Heart left ventricle (tissue), 16 donors: ENCODE results near the gene SFR1. TPM values are rescaled to one million over a fixed set of nuclear protein-coding genes. Genes with fewer than 3 reads are reported as not detected.

Source experiments
- ATAC-seq, 4 donors: fragments of 200-7000 bp; cut with Tn5 transposase; one replicate each; pipeline ENCODE4 v1.9.1; 2020 to 2022; ENCODE audit warnings: moderate library complexity in 4 of 4, mild to moderate bottlenecking in 3 of 4, moderate number of reproducible peaks in 1 of 4
- DNase-seq, 5 donors: peaks; one replicate each; pipeline ENCODE4 v3.0.0-alpha.2; 2020
- H3K27ac ChIP-seq, 12 donors: fragments of 200-600 bp; sonication (generic) in 4 of 12; one replicate each; pipeline versions ENCODE4 v1.5.0 to v1.8.0; 2016 to 2022; ENCODE audit warnings: mild to moderate bottlenecking in 2 of 12
- H3K27me3 ChIP-seq, 9 donors: fragments of 200-600 bp; sonication (generic) in 2 of 9; one replicate each; pipeline versions ENCODE4 v1.5.1 to v1.8.0; 2016 to 2022; ENCODE audit warnings: mild to moderate bottlenecking in 3 of 9
- H3K36me3 ChIP-seq, 9 donors: fragments of 200-600 bp; sonication (generic) in 2 of 9; one replicate each; pipeline versions ENCODE4 v1.5.0 to v1.8.0; 2018 to 2022; ENCODE audit warnings: mild to moderate bottlenecking in 2 of 9
- H3K4me1 ChIP-seq, 12 donors: fragments of 200-600 bp; sonication (generic) in 4 of 12; one replicate each; pipeline versions ENCODE4 v1.5.0 to v1.8.0; 2016 to 2022; ENCODE audit warnings: mild to moderate bottlenecking in 3 of 12
- H3K4me3 ChIP-seq, 12 donors: fragments of 200-600 bp; sonication (generic) in 4 of 12; one replicate each; pipeline versions ENCODE4 v1.5.0 to v1.8.0; 2017 to 2022; ENCODE audit warnings: mild to moderate bottlenecking in 9 of 12, moderate library complexity in 4 of 12
- H3K9me3 ChIP-seq, 12 donors: fragments of 200-600 bp; sonication (generic) in 4 of 12; one replicate each; pipeline versions ENCODE4 v1.5.0 to v1.8.0; 2016 to 2022; ENCODE audit warnings: mild to moderate bottlenecking in 1 of 12
- POLR2A ChIP-seq, 2 donors: fragments of 450-650 bp; IDR thresholded peaks; one replicate each; pipeline ENCODE4 v1.6.1; 2017; ENCODE audit warnings: antibody characterized with exemption in 2 of 2, mild to moderate bottlenecking in 2 of 2, moderate library complexity in 2 of 2
- WGBS, 4 donors: extraction: QIAGEN DNeasy Blood & Tissue Kit in 2 of 4; methylation state at CpG; one replicate each; pipeline versions ENCODE4 v1.1.5 to v1.1.7; 2013 to 2018; 5-methylcytosine and 5-hydroxymethylcytosine counted together
- intact Hi-C, 10 donors: fragments of 100-400 bp; cut with DNase I; formaldehyde crosslinking; loops; one replicate each; pipeline versions ENCODE4 v1.11.1 to v1.14.2; 2022
- long read RNA-seq, 3 donors: library from polyadenylated mRNA; unstranded; transcript quantifications; one replicate each; pipeline ENCODE4 v2.0.0, GENCODE V29; 2020 to 2021
- polyA plus RNA-seq, 2 donors: library from polyadenylated mRNA; stranded (reverse); fragments of 200-250 nt; gene quantifications; one replicate each; pipeline ENCODE4 v1.2.3, GENCODE V29; 2013
- total RNA-seq, 9 donors: library from RNA; depleted of rRNA in 2 of 9; stranded (reverse); fragments of >200 nt in 2 of 9; fragmentation: NEBNext Ultra II Directional in 3 of 9; extraction: Animal tissue kit (Norgen Biotek cat#: 25700) in 3 of 9; gene quantifications; one replicate each; pipeline versions ENCODE4 v1.1.0 to v1.2.4, GENCODE V29; 2016 to 2023
- TF ChIP-seq, protein P1 (sequence below), 12 donors: fragments of 200-600 bp; sonication (generic) in 4 of 12; IDR thresholded peaks; one replicate each; pipeline versions ENCODE4 v1.5.0 to v1.8.0; 2018 to 2022; ENCODE audit warnings: antibody characterized with exemption in 12 of 12, mild to moderate bottlenecking in 5 of 12
- donor health status: ischemic (EF 13 %, LVEDD 7.1; RV severe dilation, severe dysfunction).
- donor health status: healthy with polysubstance abuse.
- donor health status: DM: no; HTN: yes; CAD: no.
- donor health status: DM: no; HTN: no; CAD: no.
- donor health status: ischemic (EF 25% LVEDD 6.9; RV normal size, moderate dysfunction).
- donor health status: ischemic (EF 25% LVEDD 5.7; RV mildly dilated, moderate dysfunction).
- donor health status: healthy.
- donor health status: DM: yes; HTN: yes; CAD: no.
- donor health status: ischemic (EF 35%, LVEDD 5.7; RV mildly dilated, moderate dysfunction).
- donor health status: nonischemic (EF 11% LVEDD 7.7; RV severe dilation, severe dysfunction).
- donor health status: DM: yes; HTN: yes; CAD: no.
- donor health status: PGD.
- donor health status: ischemic (EF 29% LVEDD 5.4; RV normal size, mild dysfunction).
- donor health status: nonischemic (EF 23%, LVEDD 6.1; RV moderate dilation, normal function).

Gene SFR1, protein sequence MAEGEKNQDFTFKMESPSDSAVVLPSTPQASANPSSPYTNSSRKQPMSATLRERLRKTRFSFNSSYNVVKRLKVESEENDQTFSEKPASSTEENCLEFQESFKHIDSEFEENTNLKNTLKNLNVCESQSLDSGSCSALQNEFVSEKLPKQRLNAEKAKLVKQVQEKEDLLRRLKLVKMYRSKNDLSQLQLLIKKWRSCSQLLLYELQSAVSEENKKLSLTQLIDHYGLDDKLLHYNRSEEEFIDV
- 10 to 100 TPM in 1 of 9 donors, 1 to 10 TPM in 8; 5.4 to 10.1 (median 7.6) TPM for total RNA-seq
- 1 to 10 TPM; 6.7 to 9.5 TPM for polyA plus RNA-seq
- long read RNA-seq, donor 1, transcript SFR1-201 (4 exons, 1,438 nt) = minor isoform, 6 of 15 reads
- long read RNA-seq, donor 1, transcript SFR1-202 (4 exons, 1,503 nt) = major isoform, 9 of 15 reads
- long read RNA-seq, donor 1, partial matches to known transcripts = 0 of 15 reads
- long read RNA-seq, donor 1, other reads (novel, unspliced or antisense) = 0 of 15 reads
- long read RNA-seq, donor 2, transcript SFR1-201 (4 exons, 1,438 nt) = minor isoform, 16 of 55 reads
- long read RNA-seq, donor 2, transcript SFR1-202 (4 exons, 1,503 nt) = major isoform, 35 of 55 reads
- long read RNA-seq, donor 2, partial matches to known transcripts = 2 of 55 reads
- long read RNA-seq, donor 2, other reads (novel, unspliced or antisense) = 2 of 55 reads
- long read RNA-seq, donor 3, transcript SFR1-202 (4 exons, 1,503 nt) = major isoform, 7 of 11 reads
- long read RNA-seq, donor 3, partial matches to known transcripts = 1 of 11 reads
- long read RNA-seq, donor 3, other reads (novel, unspliced or antisense) = 0 of 11 reads

DNA sequence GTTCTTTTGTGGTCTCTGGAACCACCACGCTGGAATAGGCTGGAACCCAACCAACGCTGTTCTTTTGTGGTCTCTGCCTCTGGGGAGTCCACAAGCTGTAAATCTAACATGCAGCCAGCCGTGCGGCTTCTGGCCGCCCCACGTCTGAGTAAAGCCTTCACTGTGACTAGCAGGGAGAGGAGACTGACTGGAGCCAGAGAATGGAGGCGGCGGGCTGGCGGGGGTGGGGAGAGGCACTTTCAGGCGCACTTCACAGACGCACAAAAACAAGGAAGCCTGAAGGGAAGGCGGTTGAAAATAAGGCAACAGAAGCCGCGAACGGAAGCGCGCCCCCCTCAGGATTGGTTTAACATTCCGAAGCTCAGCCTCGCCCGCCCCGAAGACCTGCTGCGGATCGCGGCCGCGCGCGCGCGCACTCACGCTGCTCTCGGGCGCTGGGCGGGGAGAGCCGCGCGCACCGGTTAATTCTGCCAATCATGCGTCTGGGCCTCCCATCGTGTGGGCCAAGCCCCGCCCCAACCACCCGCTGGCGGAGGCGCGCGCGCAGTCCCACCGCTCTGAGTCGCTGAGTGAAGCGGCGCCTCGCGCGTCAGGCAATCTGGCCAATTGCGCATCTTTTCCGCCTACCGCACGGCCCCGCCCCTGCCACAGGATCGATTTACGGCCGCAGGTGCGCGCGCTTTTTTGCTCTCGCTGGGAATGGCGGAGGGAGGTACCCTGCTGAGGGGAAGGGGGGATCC lies at the start of gene SFR1:
SFR1 (plus strand) TSS at position 687 of the 740 bp plus-strand sequence; CDS start at position 700, 13 bp downstream.
- 0% methylated on average over 36 to 67 of the region's 67 CpGs for WGBS, 4 donors
- ATAC-seq (peak; percentile 96 to 99 (median 96)), DNase-seq (peak; percentile 98 to 99 (median 99))
- peaks cover 0 to 29% (median 8%) of the 10 kb centered on the region in 9 donors for H3K36me3 ChIP-seq
- H3K4me1 ChIP-seq = peaks cover 0 to 28% (median 9%) of the 10 kb centered on the region in 12 donors
- TF ChIP-seq POLR2A (IDR thresholded peaks at IDR 0.05) = peak; percentile 43 to 90
- TF ChIP-seq, protein P1, sequence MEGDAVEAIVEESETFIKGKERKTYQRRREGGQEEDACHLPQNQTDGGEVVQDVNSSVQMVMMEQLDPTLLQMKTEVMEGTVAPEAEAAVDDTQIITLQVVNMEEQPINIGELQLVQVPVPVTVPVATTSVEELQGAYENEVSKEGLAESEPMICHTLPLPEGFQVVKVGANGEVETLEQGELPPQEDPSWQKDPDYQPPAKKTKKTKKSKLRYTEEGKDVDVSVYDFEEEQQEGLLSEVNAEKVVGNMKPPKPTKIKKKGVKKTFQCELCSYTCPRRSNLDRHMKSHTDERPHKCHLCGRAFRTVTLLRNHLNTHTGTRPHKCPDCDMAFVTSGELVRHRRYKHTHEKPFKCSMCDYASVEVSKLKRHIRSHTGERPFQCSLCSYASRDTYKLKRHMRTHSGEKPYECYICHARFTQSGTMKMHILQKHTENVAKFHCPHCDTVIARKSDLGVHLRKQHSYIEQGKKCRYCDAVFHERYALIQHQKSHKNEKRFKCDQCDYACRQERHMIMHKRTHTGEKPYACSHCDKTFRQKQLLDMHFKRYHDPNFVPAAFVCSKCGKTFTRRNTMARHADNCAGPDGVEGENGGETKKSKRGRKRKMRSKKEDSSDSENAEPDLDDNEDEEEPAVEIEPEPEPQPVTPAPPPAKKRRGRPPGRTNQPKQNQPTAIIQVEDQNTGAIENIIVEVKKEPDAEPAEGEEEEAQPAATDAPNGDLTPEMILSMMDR (IDR thresholded peaks at IDR 0.05) = peak; percentile 39 to 84 (median 64)
- H3K4me3 ChIP-seq = peak within 1 kb of the TSS; percentile 47 to 87 (median 76)
- no peaks in the 10 kb centered on the region for H3K27me3 ChIP-seq
- H3K9me3 ChIP-seq = no peaks in the 10 kb centered on the region
- intact Hi-C loops = loop anchor here in 9 of 10 donors (1.0 to 10.0 kb wide), 18 partner anchors 93 to 234 kb away; partner anchors contain the start of genes SLK (in 7 of the 9), STN1 (in 5 of the 9), GSTO1 (in 2 of the 9) and CFAP43 (in 1 of the 9)
- peak within 1 kb of the TSS; percentile 91 to 99 (median 97) for H3K27ac ChIP-seq

DNA sequence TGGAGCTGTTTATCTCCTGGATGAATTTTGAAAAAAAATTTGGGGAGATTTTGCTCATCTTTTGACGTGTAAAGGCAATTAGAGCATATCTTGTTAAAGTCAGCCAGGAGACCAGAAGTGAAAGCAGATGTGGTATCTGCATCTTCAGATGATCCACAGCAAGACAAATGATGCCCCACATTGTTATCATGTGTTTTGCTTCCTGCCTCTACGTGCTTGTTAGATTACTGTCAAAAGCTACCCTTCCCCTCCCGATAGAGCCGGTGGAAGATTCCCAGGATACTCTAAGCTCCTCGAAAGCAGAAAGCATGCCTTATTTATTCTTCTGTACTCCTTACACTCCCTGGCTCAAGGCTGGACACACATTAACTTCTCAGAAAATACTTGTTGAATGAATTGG lies 49.2 kb upstream of the SFR1 start:
- peaks cover 0 to 18% (median 7%) of the 10 kb centered on the region in 12 donors for H3K4me1 ChIP-seq
- H3K36me3 ChIP-seq = no peaks in the 10 kb centered on the region
- H3K27ac ChIP-seq = no peak overlapping the region
- no peak for DNase-seq
- intact Hi-C loops = no loop called here
- WGBS, 4 donors = 54 to 56% (median 55%) methylated on average over 5 of the region's 5 CpGs
- H3K9me3 ChIP-seq = no peaks in the 10 kb centered on the region
- ATAC-seq = no peak
- H3K27me3 ChIP-seq = no peaks in the 10 kb centered on the region
- TF ChIP-seq POLR2A (IDR thresholded peaks at IDR 0.05) = no peak
- TF ChIP-seq, protein P1 (IDR thresholded peaks at IDR 0.05) = no peak
- no peak overlapping the region for H3K4me3 ChIP-seq

DNA sequence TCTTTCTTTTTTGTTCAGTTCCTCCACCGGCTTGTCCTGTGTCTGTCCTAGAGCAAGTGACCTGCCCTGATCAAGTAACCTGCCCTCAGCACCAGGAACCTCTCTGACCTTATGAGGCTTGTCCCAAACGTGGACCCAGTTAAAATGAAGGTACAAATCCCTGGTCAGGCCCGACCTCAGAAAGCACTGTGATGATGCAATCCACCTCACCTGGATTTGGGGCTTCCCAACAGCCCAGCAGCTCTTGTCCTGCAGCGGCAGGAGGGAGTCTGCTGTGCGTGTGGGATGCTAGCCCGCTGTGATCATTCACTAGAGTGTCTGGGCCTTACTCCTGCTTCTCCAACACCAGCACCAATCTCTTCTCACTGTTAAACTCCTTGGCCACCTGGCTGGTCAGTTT lies 47.5 kb upstream of the SFR1 start:
- no peak for DNase-seq
- no peaks in the 10 kb centered on the region for H3K27me3 ChIP-seq
- no peak overlapping the region for H3K27ac ChIP-seq
- no peaks in the 10 kb centered on the region for H3K36me3 ChIP-seq
- H3K4me3 ChIP-seq = no peak overlapping the region
- H3K4me1 ChIP-seq = peaks cover 0 to 19% (median 7%) of the 10 kb centered on the region in 12 donors
- intact Hi-C loops = no loop called here
- WGBS, 4 donors = 89 to 91% (median 90%) methylated on average over 6 of the region's 6 CpGs
- TF ChIP-seq, protein P1 (IDR thresholded peaks at IDR 0.05) = no peak
- TF ChIP-seq POLR2A (IDR thresholded peaks at IDR 0.05) = no peak
- no peaks in the 10 kb centered on the region for H3K9me3 ChIP-seq
- ATAC-seq = no peak
